HL-60 (cell line): ENCODE results near the gene LIPC.

Experiments
- CTCF ChIP-seq: IDR thresholded peaks from one replicate; pipeline ENCODE4 v1.5.1; 2011; ENCODE audit warnings: low read length, control low read depth, inconsistent platforms; ENCODE audit not compliant: insufficient read depth
- GABPA ChIP-seq: IDR thresholded peaks from 2 replicates; pipeline ENCODE4 v1.6.1; 2012; ENCODE audit warnings: low read depth
- POLR2AphosphoS5 ChIP-seq: IDR thresholded peaks from 2 replicates; pipeline ENCODE4 v1.6.1; 2012; ENCODE audit warnings: low read depth
- REST ChIP-seq: IDR thresholded peaks from 2 replicates; pipeline ENCODE4 v1.6.1; 2012; ENCODE audit warnings: low read depth; ENCODE audit not compliant: insufficient replicate concordance

DNA sequence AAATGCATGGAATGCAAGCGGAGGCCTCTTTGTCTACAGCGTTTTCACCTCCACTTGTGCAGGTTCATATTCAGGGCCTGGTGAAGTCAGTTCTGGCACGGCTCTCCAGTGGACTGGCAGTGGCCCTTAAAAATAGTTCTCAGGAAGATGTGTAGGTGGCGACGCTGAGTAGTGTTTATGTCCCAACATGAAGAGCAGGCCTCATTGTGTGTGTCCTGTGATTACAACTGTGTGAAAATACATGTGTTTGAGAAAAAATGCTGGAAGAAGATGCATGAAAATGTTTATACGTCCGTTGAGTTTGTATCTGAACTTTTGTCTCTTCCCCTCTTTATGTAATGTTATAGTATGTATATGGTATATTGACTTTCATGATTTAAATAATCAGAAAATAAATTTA is 7.2 kb downstream of the LIPC start:
- TF ChIP-seq CTCF (peak; percentile 26), REST (no peak), POLR2AphosphoS5 (no peak), GABPA (no peak)
